ENCODE data around the gene HYI. TPM values are rescaled to one million over a fixed set of nuclear protein-coding genes. Genes with fewer than 3 reads are reported as not detected.

The HYI gene
- total and polyA plus RNA-seq, 2 experiments from 2014 or later, result 14.3 to 18.9 TPM

DNA sequence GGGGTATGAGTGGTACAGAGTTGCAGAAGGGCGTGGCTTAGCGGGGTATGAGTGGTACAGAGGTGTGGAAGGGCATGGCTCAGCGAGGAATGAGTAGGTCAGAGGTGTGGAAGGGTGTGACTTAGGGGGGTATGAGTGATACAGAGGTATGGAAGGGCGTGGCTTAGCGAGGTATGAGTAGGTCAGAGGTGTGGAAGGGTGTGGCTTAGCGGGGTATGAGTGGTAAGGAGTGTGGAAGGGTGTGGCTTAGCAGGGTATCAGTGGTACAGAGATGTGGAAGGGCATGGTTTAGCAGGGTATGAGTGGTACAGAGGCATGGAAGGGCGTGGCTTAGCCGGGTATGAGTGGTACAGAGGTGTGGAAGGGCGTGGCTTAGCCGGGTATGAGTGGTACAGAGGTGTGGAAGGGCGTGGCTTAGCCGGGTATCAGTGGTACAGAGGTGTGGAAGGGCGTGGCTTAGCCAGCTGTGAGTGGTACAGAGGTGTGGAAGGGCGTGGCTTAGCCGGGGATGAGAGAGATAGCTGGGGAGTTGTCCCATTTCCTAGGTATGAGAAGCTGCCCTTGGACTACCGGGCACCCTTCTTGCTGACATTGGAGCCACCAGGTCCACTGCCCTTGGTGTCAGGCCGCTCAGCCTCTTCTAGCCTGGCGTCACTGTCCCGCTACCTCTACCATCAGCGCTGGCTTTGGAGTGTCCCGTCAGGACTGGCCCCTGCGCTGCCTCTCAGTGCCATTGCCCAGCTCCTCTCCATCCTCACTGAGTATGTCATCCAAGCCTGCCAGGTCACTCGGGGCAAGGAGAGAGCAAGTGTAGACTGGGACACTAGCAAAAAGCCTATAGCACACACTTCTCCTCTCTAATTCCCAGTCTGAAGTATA, 29.8 kb downstream of the HYI start (continued):
- TF ChIP-seq, protein P1, sequence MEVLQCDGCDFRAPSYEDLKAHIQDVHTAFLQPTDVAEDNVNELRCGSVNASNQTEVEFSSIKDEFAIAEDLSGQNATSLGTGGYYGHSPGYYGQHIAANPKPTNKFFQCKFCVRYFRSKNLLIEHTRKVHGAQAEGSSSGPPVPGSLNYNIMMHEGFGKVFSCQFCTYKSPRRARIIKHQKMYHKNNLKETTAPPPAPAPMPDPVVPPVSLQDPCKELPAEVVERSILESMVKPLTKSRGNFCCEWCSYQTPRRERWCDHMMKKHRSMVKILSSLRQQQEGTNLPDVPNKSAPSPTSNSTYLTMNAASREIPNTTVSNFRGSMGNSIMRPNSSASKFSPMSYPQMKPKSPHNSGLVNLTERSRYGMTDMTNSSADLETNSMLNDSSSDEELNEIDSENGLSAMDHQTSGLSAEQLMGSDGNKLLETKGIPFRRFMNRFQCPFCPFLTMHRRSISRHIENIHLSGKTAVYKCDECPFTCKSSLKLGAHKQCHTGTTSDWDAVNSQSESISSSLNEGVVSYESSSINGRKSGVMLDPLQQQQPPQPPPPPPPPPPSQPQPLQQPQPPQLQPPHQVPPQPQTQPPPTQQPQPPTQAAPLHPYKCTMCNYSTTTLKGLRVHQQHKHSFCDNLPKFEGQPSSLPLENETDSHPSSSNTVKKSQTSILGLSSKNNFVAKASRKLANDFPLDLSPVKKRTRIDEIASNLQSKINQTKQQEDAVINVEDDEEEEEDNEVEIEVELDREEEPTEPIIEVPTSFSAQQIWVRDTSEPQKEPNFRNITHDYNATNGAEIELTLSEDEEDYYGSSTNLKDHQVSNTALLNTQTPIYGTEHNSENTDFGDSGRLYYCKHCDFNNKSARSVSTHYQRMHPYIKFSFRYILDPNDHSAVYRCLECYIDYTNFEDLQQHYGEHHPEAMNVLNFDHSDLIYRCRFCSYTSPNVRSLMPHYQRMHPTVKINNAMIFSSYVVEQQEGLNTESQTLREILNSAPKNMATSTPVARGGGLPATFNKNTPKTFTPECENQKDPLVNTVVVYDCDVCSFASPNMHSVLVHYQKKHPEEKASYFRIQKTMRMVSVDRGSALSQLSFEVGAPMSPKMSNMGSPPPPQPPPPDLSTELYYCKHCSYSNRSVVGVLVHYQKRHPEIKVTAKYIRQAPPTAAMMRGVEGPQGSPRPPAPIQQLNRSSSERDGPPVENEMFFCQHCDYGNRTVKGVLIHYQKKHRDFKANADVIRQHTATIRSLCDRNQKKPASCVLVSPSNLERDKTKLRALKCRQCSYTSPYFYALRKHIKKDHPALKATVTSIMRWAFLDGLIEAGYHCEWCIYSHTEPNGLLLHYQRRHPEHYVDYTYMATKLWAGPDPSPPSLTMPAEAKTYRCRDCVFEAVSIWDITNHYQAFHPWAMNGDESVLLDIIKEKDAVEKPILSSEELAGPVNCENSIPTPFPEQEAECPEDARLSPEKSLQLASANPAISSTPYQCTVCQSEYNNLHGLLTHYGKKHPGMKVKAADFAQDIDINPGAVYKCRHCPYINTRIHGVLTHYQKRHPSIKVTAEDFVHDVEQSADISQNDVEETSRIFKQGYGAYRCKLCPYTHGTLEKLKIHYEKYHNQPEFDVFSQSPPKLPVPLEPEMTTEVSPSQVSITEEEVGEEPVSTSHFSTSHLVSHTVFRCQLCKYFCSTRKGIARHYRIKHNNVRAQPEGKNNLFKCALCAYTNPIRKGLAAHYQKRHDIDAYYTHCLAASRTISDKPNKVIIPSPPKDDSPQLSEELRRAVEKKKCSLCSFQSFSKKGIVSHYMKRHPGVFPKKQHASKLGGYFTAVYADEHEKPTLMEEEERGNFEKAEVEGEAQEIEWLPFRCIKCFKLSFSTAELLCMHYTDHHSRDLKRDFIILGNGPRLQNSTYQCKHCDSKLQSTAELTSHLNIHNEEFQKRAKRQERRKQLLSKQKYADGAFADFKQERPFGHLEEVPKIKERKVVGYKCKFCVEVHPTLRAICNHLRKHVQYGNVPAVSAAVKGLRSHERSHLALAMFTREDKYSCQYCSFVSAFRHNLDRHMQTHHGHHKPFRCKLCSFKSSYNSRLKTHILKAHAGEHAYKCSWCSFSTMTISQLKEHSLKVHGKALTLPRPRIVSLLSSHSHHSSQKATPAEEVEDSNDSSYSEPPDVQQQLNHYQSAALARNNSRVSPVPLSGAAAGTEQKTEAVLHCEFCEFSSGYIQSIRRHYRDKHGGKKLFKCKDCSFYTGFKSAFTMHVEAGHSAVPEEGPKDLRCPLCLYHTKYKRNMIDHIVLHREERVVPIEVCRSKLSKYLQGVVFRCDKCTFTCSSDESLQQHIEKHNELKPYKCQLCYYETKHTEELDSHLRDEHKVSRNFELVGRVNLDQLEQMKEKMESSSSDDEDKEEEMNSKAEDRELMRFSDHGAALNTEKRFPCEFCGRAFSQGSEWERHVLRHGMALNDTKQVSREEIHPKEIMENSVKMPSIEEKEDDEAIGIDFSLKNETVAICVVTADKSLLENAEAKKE (CRISPR knock-in tag; IDR thresholded peaks at IDR 0.05), result no peak
- no peak for TF ChIP-seq ZNF331 (CRISPR knock-in tag; IDR thresholded peaks at IDR 0.05; ENCODE audit: low read depth)

- Histone ChIP-seq H3K36me3 (ENCODE audit: insufficient read depth) (no peaks in the 10 kb centered on the region), H3F3A (replicated peaks; ENCODE audit: low read depth) (no peaks in the 10 kb centered on the region), H3K9me2 (ENCODE audit: insufficient read depth) (no peaks in the 10 kb centered on the region), H3K4me1 (ENCODE audit: insufficient read depth) (peaks cover 5% of the 10 kb centered on the region; the same call in 1 of the 2 replicates), H3K4me2 (no peak overlapping the region), H2AFZ (no peak overlapping the region), H3K27ac (ENCODE audit: low read depth) (no peak overlapping the region), H4K20me1 (replicated peaks; ENCODE audit: insufficient read depth) (no peaks in the 10 kb centered on the region), H3K27me3 (ENCODE audit: insufficient read depth) (no peaks in the 10 kb centered on the region), H3K79me2 (replicated peaks; ENCODE audit: insufficient read depth) (no peaks in the 10 kb centered on the region), H3K4me3 (no peak overlapping the region)
- H3K27ac Mint-ChIP-seq, result no peak overlapping the region
- peaks cover 10% of the 10 kb centered on the region; the same call in 2 of the 3 replicates for H3K4me1 Mint-ChIP-seq
- no peak for DNase-seq (ENCODE audit: low spot score)
- H3K4me3 Mint-ChIP-seq, result no peak overlapping the region
- ATAC-seq, result no peak
- no peaks in the 10 kb centered on the region for H3K27me3 Mint-ChIP-seq (ENCODE audit: insufficient read depth, low read depth, poor library complexity)
- H3K36me3 Mint-ChIP-seq (ENCODE audit: low read depth), result peaks cover 29% of the 10 kb centered on the region
- H3K9me3 Mint-ChIP-seq, result no peaks in the 10 kb centered on the region
- TF ChIP-seq REST (IDR thresholded peaks at IDR 0.05; ENCODE audit: unreplicated experiment) (no peak), NANOG (IDR thresholded peaks at IDR 0.05; ENCODE audit: borderline replicate concordance) (no peak), JUNB (IDR thresholded peaks at IDR 0.05; ENCODE audit: unreplicated experiment) (no peak)
Measured at GRCh38 chr1:43422995-43423671, 30.6 kb downstream of the HYI start.
